GM18951 (cell line): ENCODE data around the gene TMPRSS13.

ENCODE experiments used
- POLR2A ChIP-seq: IDR thresholded peaks from 4 replicates; pipeline ENCODE4 v1.6.1; 2011; ENCODE audit warnings: mild to moderate bottlenecking; ENCODE audit not compliant: insufficient read length, insufficient read depth; ENCODE audit errors: extremely low read depth
- in situ Hi-C: fragments of 300-500 bp; cut with MboI; formaldehyde crosslinking; loops from one replicate; pipeline ENCODE4 v1.12.0; 2022; ENCODE audit warnings: low sequenced_read_pairs, mixed read lengths, inconsistent platforms; ENCODE audit not compliant: unreplicated experiment

TMPRSS13 gene

GRCh38 chr11:117878314-117878938 is 50.8 kb downstream of the TMPRSS13 start:
- no peak for TF ChIP-seq POLR2A

GRCh38 chr11:117877120-117877784 is 52.0 kb downstream of the TMPRSS13 start:
- in situ Hi-C loops, result no loop called here
- TF ChIP-seq POLR2A, result no peak

More at GRCh38 chr11:117878314-117878938, 50.8 kb downstream of the TMPRSS13 start:
- in situ Hi-C loops, result no loop called here

DNA sequence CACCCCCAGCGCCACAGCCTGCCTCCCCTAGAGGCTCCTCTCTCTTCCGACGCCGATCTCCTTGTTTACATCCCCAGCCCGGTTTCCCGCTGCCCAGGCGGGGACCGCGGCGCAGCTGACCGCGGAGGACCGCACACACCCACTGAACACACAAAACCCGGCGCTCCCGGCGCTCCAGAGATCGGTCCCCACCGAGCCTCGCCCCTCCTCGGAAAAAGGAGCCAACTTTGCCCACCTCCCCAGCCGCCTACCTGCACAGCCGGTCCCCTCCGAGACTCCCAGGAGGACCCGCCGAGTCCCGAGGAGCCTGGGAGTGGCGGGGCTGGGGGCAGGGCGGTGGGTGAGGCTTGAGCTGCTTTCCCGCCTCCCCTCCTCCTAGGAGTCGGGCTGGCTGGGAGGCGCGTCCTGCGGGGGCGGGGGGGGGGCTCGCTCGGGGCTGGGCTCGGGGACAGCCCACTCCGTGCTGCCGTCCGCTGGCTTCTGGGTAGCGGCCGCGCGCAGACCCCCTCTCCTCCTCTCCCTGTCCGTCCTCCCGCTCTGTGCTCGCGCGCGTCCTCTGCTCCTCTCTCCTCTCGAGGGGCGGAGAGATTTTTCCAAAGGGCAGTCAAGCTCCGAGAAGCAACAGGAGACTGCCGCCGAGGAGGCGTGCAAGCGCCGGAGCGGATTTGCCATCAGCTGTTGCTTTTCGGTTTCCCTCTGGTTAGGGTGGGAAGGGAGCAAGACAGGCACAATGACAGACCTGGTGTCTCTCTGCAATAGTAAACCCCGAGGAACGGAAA is 52.7 kb downstream of the TMPRSS13 start, which contains the start of gene FXYD6:
Gene FXYD6 (minus strand): TSS at position 318 of the 779 bp plus-strand sequence. CDS start 33,882 bp downstream, outside the sequence.
- no peak for TF ChIP-seq POLR2A
- in situ Hi-C loops, result no loop called here

DNA sequence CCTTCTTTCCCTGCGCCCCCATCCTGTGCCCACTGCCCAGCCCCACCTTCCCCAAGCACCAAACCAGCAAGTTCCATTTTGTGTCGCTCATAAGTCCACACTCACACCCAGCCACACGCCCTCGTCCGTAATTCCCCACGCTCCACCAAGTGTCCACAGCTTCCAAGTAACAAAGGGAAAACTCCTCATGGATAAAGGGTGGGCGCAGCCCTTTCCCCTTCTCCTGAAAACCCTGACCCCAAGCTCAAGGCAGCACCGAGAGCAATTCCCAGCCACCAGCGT is 53.2 kb downstream of the TMPRSS13 start:
- no peak for TF ChIP-seq POLR2A
- in situ Hi-C loops, result no loop called here

GRCh38 chr11:117875382-117876058 is 53.7 kb downstream of the TMPRSS13 start:
- in situ Hi-C loops, result no loop called here
- no peak for TF ChIP-seq POLR2A

DNA sequence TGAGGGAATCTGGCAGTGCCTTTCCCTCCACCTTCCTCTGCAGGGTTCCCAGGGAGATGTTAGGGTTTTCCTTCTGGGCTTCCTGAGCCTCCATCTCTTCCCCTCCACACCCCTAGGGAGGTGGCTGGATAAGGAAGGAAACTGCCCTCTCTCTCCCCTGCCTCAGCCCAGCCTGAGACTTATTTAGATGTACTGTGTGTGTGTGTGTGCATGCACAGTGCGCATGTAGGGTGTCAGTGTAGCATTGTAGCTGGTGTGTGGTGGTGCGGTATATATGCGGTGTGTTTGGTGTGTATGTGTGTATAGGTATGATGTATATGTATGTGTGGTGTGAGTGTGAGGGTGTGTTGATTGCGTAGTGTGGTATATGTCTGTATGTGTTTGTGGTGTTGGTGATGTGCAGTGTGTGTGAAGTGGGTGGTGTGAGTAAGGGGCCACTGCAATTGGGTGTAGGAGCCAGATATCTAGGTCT is 54.3 kb downstream of the TMPRSS13 start:
- in situ Hi-C loops, result no loop called here
- no peak for TF ChIP-seq POLR2A

DNA sequence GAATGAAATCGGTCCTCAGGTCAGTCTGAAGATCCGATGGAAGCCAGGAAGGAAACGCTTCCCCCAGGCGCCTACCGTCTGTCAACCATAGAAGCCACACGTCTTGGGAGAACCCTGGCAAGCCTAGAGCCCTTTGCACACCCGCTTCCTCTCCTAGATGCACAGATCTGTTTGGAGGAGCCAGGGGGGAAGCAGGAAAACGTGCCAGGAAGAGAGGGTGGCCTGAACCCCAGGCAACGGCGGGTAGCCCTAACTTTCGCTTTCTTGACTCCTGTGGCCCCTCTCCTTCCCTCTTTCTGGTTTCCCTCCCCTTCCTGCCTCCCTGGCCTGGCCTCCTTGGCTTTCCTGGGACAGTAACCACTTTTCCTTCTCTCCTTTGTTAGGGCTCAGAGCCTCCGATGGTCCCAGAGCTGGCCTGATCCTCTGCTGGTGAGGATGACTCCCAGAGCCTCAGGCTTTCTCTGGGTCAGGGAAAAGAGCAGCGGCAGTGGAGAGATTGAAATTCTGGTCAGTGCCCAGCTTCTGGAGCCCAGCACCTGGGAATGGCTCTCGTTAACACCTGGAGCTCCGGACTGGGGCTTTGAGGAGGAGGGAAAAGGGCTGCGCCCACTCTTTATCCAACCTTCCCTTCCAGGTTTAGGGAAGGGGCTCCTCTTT is 54.8 kb downstream of the TMPRSS13 start:
- in situ Hi-C loops, result no loop called here
- no peak for TF ChIP-seq POLR2A

- in situ Hi-C loops, result no loop called here
- TF ChIP-seq POLR2A, result no peak
Observed at GRCh38 chr11:117873828-117874125, 55.4 kb downstream of the TMPRSS13 start.

DNA sequence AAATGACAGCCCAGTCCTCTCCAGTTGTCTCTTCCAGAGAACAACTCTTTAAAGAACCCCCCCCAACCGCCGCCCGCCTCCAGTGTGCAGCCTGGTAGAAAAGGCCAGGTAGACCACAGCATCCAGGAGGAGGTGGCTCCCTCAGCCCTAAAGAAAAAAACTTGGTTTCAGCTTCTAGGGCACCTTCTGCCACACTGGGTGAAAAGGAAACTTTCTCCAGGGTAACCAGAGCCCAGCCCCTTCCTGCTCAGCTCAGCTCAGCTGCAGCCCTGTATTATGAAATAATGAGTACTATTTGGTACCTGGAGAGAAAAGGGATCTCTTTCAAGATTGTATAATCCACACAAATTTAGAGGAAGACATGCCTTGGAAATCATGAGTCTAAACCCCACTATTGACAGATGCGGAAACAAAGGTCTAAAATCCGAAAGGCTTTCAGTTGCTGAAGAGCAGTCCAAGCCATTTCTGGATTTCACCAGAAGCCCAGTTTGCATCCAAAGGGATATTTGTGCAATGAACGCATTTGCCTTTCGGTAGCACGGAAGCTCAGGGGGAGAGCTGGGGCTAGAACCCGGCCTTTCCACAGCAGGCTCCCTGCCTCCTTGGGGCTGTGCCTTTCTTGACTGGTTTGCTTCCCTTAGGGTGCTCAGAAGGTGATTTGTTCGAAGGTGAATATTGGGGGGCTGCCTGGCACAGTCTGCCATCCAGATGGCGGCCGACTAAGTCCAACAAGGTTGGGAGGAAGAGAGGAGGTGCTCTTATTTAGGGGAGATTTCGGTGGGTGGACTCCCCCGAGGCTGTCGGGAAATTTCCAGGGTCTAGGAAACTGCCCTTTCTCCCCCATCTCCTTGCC is 56.0 kb downstream of the TMPRSS13 start:
- TF ChIP-seq POLR2A, result no peak
- in situ Hi-C loops, result no loop called here

GRCh38 chr11:117872420-117872961 is 56.7 kb downstream of the TMPRSS13 start:
- no peak for TF ChIP-seq POLR2A
- in situ Hi-C loops, result no loop called here

- in situ Hi-C loops, result no loop called here
- no peak for TF ChIP-seq POLR2A
Observed at GRCh38 chr11:117871784-117872183, 57.4 kb downstream of the TMPRSS13 start.

GRCh38 chr11:117871160-117871559 is 58.0 kb downstream of the TMPRSS13 start:
- in situ Hi-C loops, result no loop called here

More at GRCh38 chr11:117871160-117871559, 58.0 kb downstream of the TMPRSS13 start:
- no peak for TF ChIP-seq POLR2A
